ENCODE data around the gene GDF10. TPM values are rescaled to one million over a fixed set of nuclear protein-coding genes. Genes with fewer than 3 reads are reported as not detected.

GDF10 gene
- total RNA-seq, 6 experiments from 2014 or later, result not detected

DNA sequence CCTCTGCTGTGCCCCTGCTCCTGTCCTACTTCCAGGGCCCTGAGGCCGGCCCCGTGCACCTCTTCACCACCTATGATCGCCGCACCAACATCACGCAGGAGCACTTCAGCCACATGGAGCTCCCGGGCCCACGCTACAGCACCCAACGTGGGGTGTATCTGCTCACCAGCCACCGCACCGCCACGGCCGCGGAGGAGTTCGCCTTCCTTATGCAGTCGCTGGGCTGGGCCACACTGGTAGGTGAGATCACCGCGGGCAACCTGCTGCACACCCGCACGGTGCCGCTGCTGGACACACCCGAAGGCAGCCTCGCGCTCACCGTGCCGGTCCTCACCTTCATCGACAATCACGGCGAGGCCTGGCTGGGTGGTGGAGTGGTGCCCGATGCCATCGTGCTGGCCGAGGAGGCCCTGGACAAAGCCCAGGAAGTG, 50.0 kb downstream of the GDF10 start:
- Histone ChIP-seq H3K4me3 (no peak overlapping the region), H3K27ac (no peak overlapping the region), H3K36me3 (no peaks in the 10 kb centered on the region), H3K27me3 (no peaks in the 10 kb centered on the region), H3K4me1 (no peaks in the 10 kb centered on the region), H3K9me3 (no peaks in the 10 kb centered on the region)
- DNase-seq, result no peak
- intact Hi-C loops (cut with DNase I), result no loop called here
- no peak for TF ChIP-seq POLR2A (IDR thresholded peaks at IDR 0.05)
- TF ChIP-seq, protein P1, sequence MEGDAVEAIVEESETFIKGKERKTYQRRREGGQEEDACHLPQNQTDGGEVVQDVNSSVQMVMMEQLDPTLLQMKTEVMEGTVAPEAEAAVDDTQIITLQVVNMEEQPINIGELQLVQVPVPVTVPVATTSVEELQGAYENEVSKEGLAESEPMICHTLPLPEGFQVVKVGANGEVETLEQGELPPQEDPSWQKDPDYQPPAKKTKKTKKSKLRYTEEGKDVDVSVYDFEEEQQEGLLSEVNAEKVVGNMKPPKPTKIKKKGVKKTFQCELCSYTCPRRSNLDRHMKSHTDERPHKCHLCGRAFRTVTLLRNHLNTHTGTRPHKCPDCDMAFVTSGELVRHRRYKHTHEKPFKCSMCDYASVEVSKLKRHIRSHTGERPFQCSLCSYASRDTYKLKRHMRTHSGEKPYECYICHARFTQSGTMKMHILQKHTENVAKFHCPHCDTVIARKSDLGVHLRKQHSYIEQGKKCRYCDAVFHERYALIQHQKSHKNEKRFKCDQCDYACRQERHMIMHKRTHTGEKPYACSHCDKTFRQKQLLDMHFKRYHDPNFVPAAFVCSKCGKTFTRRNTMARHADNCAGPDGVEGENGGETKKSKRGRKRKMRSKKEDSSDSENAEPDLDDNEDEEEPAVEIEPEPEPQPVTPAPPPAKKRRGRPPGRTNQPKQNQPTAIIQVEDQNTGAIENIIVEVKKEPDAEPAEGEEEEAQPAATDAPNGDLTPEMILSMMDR (IDR thresholded peaks at IDR 0.05), result no peak
- ATAC-seq, result no peak
- no CpG with 5 or more reads among the region's 31 CpGs for WGBS (ENCODE audit: insufficient coverage, low coverage, low lambda C conversion rate, missing lambda C conversion rate)

DNA sequence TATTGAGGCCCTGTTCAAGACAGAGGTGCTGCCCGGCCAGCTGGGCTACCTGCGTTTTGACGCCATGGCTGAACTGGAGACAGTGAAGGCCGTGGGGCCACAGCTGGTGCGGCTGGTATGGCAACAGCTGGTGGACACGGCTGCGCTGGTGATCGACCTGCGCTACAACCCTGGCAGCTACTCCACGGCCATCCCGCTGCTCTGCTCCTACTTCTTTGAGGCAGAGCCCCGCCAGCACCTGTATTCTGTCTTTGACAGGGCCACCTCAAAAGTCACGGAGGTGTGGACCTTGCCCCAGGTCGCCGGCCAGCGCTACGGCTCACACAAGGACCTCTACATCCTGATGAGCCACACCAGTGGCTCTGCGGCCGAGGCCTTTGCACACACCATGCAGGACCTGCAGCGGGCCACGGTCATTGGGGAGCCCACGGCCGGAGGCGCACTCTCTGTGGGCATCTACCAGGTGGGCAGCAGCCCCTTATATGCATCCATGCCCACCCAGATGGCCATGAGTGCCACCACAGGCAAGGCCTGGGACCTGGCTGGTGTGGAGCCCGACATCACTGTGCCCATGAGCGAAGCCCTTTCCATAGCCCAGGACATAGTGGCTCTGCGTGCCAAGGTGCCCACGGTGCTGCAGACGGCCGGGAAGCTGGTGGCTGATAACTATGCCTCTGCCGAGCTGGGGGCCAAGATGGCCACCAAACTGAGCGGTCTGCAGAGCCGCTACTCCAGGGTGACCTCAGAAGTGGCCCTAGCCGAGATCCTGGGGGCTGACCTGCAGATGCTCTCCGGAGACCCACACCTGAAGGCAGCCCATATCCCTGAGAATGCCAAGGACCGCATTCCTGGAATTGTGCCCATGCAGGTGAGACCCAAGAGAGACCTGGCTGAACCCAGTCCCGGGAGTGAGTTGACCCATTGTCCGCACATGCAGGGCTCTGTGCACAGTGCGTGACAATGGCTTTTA, 51.0 kb downstream of the GDF10 start:
- Histone ChIP-seq H3K4me3 (no peak overlapping the region), H3K36me3 (no peaks in the 10 kb centered on the region), H3K27me3 (no peaks in the 10 kb centered on the region), H3K9me3 (no peaks in the 10 kb centered on the region), H3K4me1 (no peaks in the 10 kb centered on the region), H3K27ac (no peak overlapping the region)
- DNase-seq, result no peak
- no peak for TF ChIP-seq POLR2A (IDR thresholded peaks at IDR 0.05)
- TF ChIP-seq, protein P1 (IDR thresholded peaks at IDR 0.05), result no peak
- ATAC-seq, result no peak
- WGBS (ENCODE audit: insufficient coverage, low coverage, low lambda C conversion rate, missing lambda C conversion rate), result 80% methylated on average over 6 of the region's 39 CpGs
- intact Hi-C loops (cut with DNase I), result no loop called here

DNA sequence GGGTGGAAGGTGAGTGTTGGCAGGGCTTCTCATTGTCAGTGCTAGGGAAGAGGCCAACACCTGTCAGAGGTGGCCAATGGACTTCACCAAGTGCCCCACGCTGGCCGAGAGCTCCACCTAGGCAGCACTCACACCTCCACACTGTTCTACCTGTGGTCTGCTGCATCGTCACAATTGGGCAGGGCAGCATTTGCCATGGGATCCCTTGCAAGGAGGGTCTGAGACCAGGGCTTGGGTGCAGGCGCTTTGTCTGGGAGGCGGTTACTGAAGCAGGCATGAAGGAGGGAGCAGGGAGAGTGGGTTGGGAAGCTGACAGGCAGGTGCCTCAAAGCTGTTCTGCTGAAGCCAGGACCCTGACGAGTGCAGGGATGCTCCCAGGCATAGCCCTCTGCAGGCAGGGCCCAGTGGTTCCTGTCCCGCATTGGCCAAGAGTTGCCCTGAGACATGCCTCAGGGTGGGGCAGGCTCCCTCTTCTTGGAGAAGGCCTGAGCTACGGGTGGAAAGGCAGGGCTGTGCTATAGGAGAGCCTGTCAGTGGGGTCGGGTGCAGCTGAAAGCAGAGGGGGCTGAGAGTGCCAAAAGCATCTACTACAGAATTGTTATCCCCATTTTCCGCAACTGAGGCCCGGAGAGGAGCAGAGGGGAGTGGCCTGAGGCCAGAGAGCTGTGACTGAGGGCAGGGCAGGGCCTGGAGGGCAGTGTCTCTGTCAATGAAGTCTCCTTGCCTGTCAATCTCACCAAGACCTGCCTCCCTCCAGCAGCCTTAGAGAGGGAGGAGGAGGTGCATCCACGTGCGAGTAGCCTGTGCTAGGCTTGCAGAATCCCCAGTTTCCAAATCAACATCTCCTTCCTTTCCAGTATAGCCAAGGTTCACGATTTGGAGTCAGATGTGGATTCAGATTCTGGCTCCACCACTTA, 52.2 kb downstream of the GDF10 start:
- no peaks in the 10 kb centered on the region for H3K9me3 ChIP-seq
- no peak overlapping the region for H3K4me3 ChIP-seq
- no peak overlapping the region for H3K27ac ChIP-seq
- intact Hi-C loops (cut with DNase I), result no loop called here
- TF ChIP-seq POLR2A (IDR thresholded peaks at IDR 0.05), result no peak
- TF ChIP-seq, protein P1 (IDR thresholded peaks at IDR 0.05), result no peak
- ATAC-seq (no peak), DNase-seq (no peak)
- no peaks in the 10 kb centered on the region for H3K27me3 ChIP-seq
- no peaks in the 10 kb centered on the region for H3K36me3 ChIP-seq
- WGBS (ENCODE audit: insufficient coverage, low coverage, low lambda C conversion rate, missing lambda C conversion rate), result 47% methylated on average over 4 of the region's 14 CpGs
- no peaks in the 10 kb centered on the region for H3K4me1 ChIP-seq

DNA sequence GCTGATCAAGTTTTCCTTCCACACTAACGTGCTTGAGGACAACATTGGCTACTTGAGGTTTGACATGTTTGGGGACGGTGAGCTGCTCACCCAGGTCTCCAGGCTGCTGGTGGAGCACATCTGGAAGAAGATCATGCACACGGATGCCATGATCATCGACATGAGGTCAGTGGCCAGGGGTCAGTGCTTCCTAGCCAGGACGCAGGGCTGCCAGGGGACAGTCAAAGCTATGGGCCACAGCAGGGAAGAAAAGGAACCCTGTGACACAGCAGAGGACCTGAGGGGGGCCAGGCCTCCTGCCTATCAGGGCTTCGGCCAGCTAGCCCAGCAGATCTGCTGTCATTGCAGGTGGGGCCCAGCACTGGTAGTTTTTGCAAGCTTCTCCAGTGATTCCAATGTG, 53.4 kb downstream of the GDF10 start:
- Histone ChIP-seq H3K4me3 (no peak overlapping the region), H3K27me3 (no peaks in the 10 kb centered on the region), H3K36me3 (no peaks in the 10 kb centered on the region), H3K9me3 (no peaks in the 10 kb centered on the region), H3K27ac (no peak overlapping the region), H3K4me1 (no peaks in the 10 kb centered on the region)
- intact Hi-C loops (cut with DNase I), result no loop called here
- 70% methylated on average over 2 of the region's 6 CpGs for WGBS (ENCODE audit: insufficient coverage, low coverage, low lambda C conversion rate, missing lambda C conversion rate)
- ATAC-seq (no peak), DNase-seq (no peak)
- TF ChIP-seq, protein P1 (IDR thresholded peaks at IDR 0.05), result no peak
- TF ChIP-seq POLR2A (IDR thresholded peaks at IDR 0.05), result no peak
